ENCODE data around the gene VKORC1.

Gene VKORC1

GRCh38 chr16:31061126-31061812 is 33.3 kb downstream of the VKORC1 start:
- no peak for DNase-seq

- no peak for DNase-seq
Measured at GRCh38 chr16:31055613-31056012, 39.0 kb downstream of the VKORC1 start.

- DNase-seq, result no peak
Measured at GRCh38 chr16:31052114-31052513, 42.5 kb downstream of the VKORC1 start.

- DNase-seq, result no peak
Measured at GRCh38 chr16:31050280-31051030, 44.1 kb downstream of the VKORC1 start.

DNA sequence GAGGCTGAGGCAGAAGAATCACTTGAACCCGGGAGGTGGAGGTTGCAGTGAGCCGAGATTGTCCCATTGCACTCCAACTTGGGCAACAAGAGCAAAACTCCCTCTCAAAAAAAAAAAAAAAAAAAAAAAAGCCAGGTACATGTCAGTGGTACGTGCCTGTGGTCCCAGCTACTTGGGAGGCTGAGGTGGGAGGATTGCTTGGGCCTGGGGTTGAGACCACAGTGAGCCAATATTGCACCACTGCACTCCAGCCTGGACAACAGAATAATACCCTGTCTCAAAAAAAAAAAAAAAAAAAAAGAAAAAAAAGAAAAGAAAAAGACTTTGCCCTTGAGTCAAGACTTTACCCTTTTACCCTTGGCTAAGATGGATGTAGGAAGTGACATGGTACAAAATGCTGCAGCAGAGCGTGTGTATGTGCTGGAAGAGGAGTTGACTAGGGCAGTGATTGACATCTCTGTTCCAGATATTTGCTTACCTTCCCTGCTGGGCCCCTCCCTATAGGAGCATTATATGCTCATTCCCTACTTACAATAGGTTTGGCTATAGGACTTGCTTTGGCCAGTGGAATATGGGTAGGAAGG is 50.6 kb downstream of the VKORC1 start:
- no peak for DNase-seq

GRCh38 chr16:31043352-31043751 is 51.2 kb downstream of the VKORC1 start:
- DNase-seq, result no peak

DNA sequence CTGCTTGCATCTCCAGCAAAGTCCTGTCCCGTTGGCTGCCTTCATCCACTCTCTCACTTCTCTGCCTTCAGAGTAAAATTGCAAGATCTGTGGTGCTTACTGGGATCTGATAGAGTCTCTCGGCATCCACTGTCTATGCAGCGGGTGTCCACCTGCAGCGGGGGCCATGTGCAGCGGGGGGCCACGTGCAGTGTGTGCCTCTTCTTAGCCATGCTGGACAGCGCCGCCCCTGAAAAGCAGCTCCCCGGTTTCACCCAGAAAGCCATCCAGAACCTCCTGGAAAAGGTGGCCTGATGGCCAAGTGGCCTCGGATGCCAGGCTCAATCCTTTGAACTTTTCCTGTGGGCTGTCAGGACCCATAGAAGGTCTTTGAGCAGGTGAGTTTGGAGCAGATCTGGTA is 51.7 kb downstream of the VKORC1 start:
- no peak for DNase-seq
